HUDEP-2 (cell line): Measurements from ENCODE around the gene APOC3.
"Not testable (repeated sequence)": the region's sequence is repeated elsewhere in the genome, so short reads cannot be mapped to it uniquely, and the experiment has no call there.

Experiments
- DNase-seq, 76 experiments: peaks; one replicate each; lab custom pipeline; 2025; ENCODE audit not compliant: unreplicated experiment in 76 of 76; lab: John Stamatoyannopoulos, UW

Gene APOC3

GRCh38 chr11:116828632-116829524, 829 bp upstream of the APOC3 start:
- DNase-seq = peak in 5 of 76 experiments; percentile 7 to 32 (median 11)

DNA sequence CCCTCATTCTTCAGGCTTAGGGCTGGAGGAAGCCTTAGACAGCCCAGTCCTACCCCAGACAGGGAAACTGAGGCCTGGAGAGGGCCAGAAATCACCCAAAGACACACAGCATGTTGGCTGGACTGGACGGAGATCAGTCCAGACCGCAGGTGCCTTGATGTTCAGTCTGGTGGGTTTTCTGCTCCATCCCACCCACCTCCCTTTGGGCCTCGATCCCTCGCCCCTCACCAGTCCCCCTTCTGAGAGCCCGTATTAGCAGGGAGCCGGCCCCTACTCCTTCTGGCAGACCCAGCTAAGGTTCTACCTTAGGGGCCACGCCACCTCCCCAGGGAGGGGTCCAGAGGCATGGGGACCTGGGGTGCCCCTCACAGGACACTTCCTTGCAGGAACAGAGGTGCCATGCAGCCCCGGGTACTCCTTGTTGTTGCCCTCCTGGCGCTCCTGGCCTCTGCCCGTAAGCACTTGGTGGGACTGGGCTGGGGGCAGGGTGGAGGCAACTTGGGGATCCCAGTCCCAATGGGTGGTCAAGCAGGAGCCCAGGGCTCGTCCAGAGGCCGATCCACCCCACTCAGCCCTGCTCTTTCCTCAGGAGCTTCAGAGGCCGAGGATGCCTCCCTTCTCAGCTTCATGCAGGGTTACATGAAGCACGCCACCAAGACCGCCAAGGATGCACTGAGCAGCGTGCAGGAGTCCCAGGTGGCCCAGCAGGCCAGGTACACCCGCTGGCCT, 641 bp downstream of the APOC3 start:
- no peak for DNase-seq

GRCh38 chr11:116831790-116832349, 2.2 kb downstream of the APOC3 start:
- no peak for DNase-seq

DNA sequence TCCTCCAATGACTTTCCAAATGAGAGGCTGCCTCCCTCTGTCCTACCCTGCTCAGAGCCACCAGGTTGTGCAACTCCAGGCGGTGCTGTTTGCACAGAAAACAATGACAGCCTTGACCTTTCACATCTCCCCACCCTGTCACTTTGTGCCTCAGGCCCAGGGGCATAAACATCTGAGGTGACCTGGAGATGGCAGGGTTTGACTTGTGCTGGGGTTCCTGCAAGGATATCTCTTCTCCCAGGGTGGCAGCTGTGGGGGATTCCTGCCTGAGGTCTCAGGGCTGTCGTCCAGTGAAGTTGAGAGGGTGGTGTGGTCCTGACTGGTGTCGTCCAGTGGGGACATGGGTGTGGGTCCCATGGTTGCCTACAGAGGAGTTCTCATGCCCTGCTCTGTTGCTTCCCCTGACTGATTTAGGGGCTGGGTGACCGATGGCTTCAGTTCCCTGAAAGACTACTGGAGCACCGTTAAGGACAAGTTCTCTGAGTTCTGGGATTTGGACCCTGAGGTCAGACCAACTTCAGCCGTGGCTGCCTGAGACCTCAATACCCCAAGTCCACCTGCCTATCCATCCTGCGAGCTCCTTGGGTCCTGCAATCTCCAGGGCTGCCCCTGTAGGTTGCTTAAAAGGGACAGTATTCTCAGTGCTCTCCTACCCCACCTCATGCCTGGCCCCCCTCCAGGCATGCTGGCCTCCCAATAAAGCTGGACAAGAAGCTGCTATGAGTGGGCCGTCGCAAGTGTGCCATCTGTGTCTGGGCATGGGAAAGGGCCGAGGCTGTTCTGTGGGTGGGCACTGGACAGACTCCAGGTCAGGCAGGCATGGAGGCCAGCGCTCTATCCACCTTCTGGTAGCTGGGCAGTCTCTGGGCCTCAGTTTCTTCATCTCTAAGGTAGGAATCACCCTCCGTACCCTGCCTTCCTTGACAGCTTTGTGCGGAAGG, 2.9 kb downstream of the APOC3 start:
- no peak for DNase-seq

DNA sequence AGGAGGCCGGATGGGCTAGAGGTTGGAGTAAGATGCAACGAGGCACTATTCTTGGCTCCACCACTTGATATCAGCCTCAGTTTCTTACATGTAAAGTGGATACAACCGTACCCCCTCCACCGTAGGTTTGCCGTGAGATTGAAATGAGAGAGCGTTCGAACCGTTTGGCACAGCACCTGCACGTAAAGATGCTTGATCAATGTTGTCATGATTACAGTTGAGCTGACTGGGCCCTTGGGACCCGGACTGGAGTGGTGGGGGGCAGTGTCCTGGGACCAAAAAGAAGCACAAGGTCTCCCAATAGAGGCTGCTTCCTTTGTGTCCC, 3.7 kb downstream of the APOC3 start:
- DNase-seq = no peak

DNA sequence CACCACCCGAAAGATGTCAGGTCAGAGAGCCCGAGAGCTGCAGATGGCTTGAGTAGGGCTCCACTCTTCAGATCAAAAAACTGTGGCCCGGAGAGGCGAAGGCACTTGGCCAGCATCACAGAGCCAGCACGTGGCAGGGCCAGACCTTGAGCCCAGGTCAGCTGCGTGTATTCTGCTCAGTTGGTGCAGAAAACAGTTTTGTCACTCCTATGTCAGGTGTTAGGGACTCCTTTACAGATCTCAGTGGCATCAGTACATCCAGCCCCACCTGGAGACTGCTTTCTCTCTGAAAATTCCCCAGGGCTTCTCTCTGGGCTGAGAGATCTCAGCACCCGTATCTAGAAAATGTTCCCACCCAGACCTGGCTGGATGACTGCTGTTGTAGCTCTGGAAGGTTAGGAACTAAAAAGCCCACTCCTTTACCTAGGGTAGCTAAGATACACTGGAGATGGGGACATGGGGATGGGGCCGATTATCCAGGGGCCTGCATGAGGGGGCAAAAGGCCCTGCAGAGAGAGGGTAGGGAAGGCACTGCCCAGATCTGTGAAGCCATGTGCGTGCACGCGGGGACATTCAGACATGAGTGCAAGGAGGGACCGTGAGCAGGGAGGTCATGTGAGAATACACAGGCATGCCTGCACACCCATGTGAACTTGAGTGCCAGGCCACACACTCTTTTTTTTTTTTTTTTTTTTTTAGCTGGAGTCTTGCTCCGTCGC, 4.3 kb downstream of the APOC3 start:
- no peak for DNase-seq

GRCh38 chr11:116834535-116835041, 4.9 kb downstream of the APOC3 start:
- not testable (repeated sequence) for DNase-seq

GRCh38 chr11:116835042-116835772, 5.5 kb downstream of the APOC3 start:
- DNase-seq = no peak

DNA sequence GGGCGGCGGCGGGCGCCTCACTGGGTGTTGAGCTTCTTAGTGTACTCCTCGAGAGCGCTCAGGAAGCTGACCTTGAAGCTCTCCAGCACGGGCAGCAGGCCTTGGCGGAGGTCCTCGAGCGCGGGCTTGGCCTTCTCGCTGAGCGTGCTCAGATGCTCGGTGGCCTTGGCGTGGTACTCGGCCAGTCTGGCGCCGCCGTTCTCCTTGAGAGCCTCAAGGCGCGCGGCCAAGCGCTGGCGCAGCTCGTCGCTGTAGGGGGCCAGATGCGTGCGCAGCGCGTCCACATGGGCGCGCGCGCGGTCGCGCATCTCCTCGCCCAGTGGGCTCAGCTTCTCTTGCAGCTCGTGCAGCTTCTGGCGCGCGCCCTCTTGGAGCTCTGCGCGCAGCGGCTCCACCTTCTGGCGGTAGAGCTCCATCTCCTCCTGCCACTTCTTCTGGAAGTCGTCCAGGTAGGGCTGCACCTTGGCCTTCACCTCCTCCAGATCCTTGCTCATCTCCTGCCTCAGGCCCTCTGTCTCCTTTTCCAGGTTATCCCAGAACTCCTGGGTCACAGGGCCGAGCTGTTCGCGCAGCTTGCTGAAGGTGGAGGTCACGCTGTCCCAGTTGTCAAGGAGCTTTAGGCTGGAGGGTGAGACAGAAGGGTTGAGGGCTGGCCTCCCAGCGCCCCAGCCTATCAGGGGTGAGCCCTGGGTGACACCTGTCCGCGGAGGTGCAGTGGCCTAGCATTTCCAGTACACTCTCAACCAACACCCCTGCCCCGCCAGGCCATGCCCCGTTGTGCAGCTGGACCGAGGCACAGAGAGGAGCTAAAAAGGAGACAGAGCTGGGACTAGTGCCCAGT, 6.3 kb downstream of the APOC3 start:
- peak in 75 of 76 experiments; percentile 8 to 91 (median 78) for DNase-seq

- DNase-seq = no peak
These were observed 6.9 kb downstream of the APOC3 start for GRCh38 chr11:116836632-116836991.

DNA sequence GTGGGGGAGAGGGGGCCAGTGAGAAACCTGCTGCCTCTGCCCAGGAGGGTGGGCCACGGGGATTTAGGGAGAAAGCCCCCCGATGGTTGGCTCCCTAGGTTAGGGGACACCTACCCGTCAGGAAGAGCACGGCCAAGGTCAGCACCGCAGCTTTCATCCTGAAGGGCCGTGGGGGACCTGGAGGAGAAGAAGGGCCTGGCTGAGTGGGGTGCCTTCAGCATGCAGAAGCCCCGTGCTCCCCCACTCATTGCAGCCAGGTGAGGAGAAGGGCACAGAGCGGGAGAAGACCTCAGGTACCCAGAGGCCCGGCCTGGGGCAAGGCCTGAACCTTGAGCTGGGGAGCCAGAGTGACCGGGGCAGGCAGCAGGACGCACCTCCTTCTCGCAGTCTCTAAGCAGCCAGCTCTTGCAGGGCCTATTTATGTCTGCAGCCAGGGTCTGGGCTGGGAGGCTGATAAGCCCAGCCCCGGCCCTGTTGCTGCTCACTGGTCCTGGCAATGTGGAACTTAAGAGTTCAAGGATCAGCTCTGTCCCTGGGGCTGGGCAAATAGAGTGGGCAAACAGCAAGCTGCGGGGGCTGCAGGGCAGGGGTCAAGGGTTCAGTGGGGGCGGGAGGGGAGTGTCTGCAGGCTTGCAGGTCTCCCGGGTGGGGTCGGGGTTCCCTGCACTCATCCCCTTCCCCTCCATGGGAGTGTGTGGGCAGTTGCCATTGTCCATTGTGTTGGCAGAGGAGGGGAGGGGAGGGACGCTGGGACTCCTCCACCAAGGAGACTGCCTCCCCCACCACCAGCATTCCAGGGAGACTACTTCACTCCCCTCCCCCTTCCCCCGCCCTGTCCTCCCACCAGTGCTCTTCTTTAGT, 7.8 kb downstream of the APOC3 start, which contains the start of gene APOA1:
APOA1 (minus strand) TSS at position 392 of the 861 bp plus-strand sequence; CDS start at position 157, 235 bp downstream.
- DNase-seq = no peak

DNA sequence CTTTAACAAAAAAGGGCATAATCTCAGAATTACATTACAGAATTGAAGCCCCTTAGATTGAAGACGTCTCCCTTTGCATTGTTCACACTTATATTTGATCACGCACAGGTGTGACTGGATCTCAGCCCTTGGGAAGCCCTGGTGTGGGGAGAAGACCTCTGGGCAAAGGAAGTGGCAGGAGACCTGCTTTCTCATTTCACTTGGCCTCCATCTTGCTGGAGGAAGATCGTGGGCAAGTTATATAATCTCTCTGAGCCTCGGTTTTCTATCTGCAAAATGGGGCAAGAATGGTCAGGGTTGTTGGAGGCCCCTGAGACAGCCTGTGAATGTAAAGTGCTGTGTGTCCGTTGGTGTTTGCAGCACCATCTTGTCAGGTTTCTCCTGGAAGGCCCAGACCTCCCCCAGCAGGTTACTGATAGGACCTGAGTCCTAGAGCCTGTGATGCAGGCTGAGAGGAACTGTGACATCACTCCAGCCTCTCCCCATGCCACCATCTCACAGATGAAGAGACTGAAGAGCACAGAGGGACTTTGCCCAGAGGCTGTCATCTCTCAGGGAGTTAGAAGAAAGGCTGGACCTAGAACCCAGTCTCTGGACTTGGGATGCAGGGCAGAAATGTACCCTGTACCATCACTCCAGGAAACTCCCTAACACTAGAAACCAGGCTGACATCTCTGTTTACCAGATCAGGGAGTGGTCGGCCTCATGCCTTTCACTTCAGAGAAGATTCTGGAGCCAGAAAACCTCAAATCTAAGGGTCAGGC, 8.8 kb downstream of the APOC3 start:
- no peak for DNase-seq

DNA sequence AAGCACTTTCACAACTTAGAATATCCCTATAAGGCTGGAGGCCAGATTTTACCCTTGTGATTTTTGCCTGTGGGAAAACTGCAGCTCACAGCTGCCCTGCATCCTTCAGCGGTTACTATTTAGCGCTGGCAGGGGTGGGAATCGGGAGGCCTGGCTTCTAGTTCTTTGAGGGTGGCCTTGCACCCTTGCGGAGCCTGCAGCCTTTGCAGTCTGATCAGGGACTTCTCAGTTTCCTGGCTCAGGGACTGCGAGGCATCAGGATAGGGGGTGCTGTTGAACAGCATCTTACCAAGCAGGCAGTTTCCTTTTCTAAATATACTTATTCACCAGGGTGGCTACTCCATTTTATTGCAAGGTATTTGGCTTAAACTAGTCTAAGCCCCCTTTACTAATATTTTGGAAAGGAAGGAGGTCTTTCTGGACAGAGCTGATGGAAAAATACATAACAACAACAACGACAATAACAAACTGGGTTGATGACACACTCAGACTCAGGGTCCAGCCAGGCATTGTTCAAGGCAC, 10.6 kb downstream of the APOC3 start:
- no peak for DNase-seq

GRCh38 chr11:116840746-116841296, 11.1 kb downstream of the APOC3 start:
- no peak for DNase-seq

DNA sequence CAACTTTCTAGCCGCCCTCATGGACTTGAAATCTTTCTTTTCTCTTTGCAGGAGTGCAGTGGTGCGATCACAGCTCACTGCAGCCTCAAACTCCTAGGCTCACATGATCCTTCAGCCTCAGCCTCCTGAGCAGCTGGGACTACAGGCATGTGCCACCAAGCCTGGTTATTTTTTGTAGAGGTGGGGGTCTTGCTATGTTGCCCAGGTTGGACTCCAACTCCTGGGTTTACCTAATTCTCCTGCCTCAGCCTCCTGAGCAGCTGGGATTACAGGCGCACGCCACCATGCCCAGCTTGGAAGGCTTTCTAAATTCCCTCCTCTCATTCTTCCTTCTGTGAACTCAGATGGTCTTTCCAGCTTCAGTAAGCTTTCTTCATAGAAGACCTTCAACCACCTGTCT, 12.4 kb downstream of the APOC3 start:
- DNase-seq = no peak

GRCh38 chr11:116842909-116843308, 13.2 kb downstream of the APOC3 start:
- DNase-seq = no peak
